ENCODE measurements around the gene HAUS3. TPM values are rescaled to one million over a fixed set of nuclear protein-coding genes. Genes with fewer than 3 reads are reported as not detected.

The HAUS3 gene
- total and polyA plus RNA-seq, 10 of the 15 experiments (the other 5 are each of a cell fraction or from before 2014, with no cell fraction given): 4.2 to 23.9 (median 12.3) TPM

GRCh38 chr4:2220016-2220630, 21.8 kb downstream of the HAUS3 start:
- RAD21 ChIA-PET (ENCODE audit: unreplicated experiment): interaction anchor here (0.7 to 2.1 kb wide), 23 partner anchors 12 to 734 kb away, joined by 3 to 20 read pairs (median 5); partner anchors contain the start of genes CFAP99, HAUS3, MXD4 and POLN
- FAIRE-seq: peak; percentile 74

More at GRCh38 chr4:2220016-2220630, 21.8 kb downstream of the HAUS3 start:
- Histone ChIP-seq H3K4me3 (no peak overlapping the region), H3K36me3 (ENCODE audit: control insufficient read depth in 2 of 2, insufficient read depth in 2 of 2, low read length in 1 of 2) (no peaks in the 10 kb centered on the region), H3K27ac (ENCODE audit: control insufficient read depth, insufficient read depth) (no peak overlapping the region), H3K9ac (ENCODE audit: control insufficient read depth, insufficient read depth, low read length) (no peak overlapping the region), H3K27me3 (replicated peaks in 1 of 2; ENCODE audit: control insufficient read depth in 2 of 2, insufficient read depth in 2 of 2, low read length in 1 of 2) (no peaks in the 10 kb centered on the region), H4K20me1 (ENCODE audit: control insufficient read depth, insufficient read depth) (no peaks in the 10 kb centered on the region), H3K4me2 (ENCODE audit: control insufficient read depth, insufficient read depth) (no peak overlapping the region), H3K9me3 (replicated peaks; ENCODE audit: control insufficient read depth, insufficient read depth, low read length) (no peaks in the 10 kb centered on the region), H3K79me2 (ENCODE audit: control insufficient read depth, insufficient read depth, low read length) (no peaks in the 10 kb centered on the region), H2AFZ (ENCODE audit: control insufficient read depth, low read depth, low read length) (no peak overlapping the region), H3K4me1 (ENCODE audit: control insufficient read depth, insufficient read depth, low read length) (no peaks in the 10 kb centered on the region)
- intact Hi-C loops (cut with micrococcal nuclease; ENCODE audit: unreplicated experiment): loop anchor here (1.0 kb wide), 3 partner anchors 134 to 242 kb away; no protein-coding TSS in a partner anchor
- WGBS (ENCODE audit: insufficient coverage, insufficient replicate concordance, low lambda C conversion rate, missing lambda C conversion rate): 7% methylated on average over 10 of the region's 10 CpGs
- POLR2A ChIA-PET: interaction anchor here (0.5 kb wide), 1 partner anchor 8 kb away, joined by 5 read pairs; no protein-coding TSS in a partner anchor
- in situ Hi-C loops (cut with MboI): no loop called here
- SMC1A ChIA-PET (ENCODE audit: uncharacterized antibody, unreplicated experiment): interaction anchor here (0.8 to 6.4 kb wide), 18 partner anchors 9 to 314 kb away, joined by 3 to 43 read pairs (median 4); no protein-coding TSS in a partner anchor
- CTCF ChIA-PET: interaction anchor here (0.6 to 5.6 kb wide), 53 partner anchors 9 to 1443 kb away, joined by 3 to 52 read pairs (median 5); partner anchors contain the start of genes CFAP99, GRK4, HAUS3 and NOP14
- BruUV-seq (replicated peaks): no TSS peak
- DNase-seq (ENCODE audit: low read depth, low spot score) (peak; percentile 24), ATAC-seq (peak; percentile 99)
- TF ChIP-seq CHD4 (IDR thresholded peaks at IDR 0.05) (no peak), SMARCA5 (IDR thresholded peaks at IDR 0.05) (peak; percentile 77), E4F1 (IDR thresholded peaks at IDR 0.05; ENCODE audit: borderline replicate concordance, partially characterized antibody) (no peak), CTCF (IDR thresholded peaks at IDR 0.05 in 2 of 3, conservative IDR thresholded peaks at IDR 0.05 in 1 of 3; ENCODE audit: control insufficient read depth in 2 of 3, extremely low read depth in 1 of 3, insufficient read depth in 1 of 3, low read depth in 3 of 3, low read length in 3 of 3) (peak; percentile 93 to 95 (median 93)), BHLHE40 (IDR thresholded peaks at IDR 0.05; ENCODE audit: borderline replicate concordance in 1 of 2, low read depth in 2 of 2, low read length in 1 of 2) (peak in 1 of 2 experiments; percentile 28; a peak in 1 of 4 replicates), ZNF687 (IDR thresholded peaks at IDR 0.05) (no peak), NFYB (IDR thresholded peaks at IDR 0.05; ENCODE audit: insufficient read depth, low read depth, low read length) (no peak), RAD21 (IDR thresholded peaks at IDR 0.05; ENCODE audit: insufficient read depth, low read depth, low read length) (peak; percentile 97), YY1 (IDR thresholded peaks at IDR 0.05; ENCODE audit: low read depth, low read length) (0 out of 2 replicates have a peak, but pooled peaks have one; percentile 45), TCF12 (IDR thresholded peaks at IDR 0.05; ENCODE audit: low read depth, low read length) (peak; percentile 43; the same call in 1 of the 2 replicates), SMC3 (IDR thresholded peaks at IDR 0.05; ENCODE audit: borderline replicate concordance, low read length) (peak; percentile 86)

All from GM12878 (cell line).